Tibial artery (tissue), 4 donors: ENCODE measurements around the gene TMEM31.
"Not testable (repeated sequence)": the region's sequence is repeated elsewhere in the genome, so short reads cannot be mapped to it uniquely, and the experiment has no call there.

Experiments used
- DNase-seq, 2 donors: peaks; one replicate each; pipeline ENCODE4 v3.0.0-alpha.2; 2019
- H3K27ac ChIP-seq, 2 donors: fragments of 200-600 bp; sonication (generic) in 1 of 2; 1 replicate in 1 of 2; 2 replicates in 1 of 2; pipeline ENCODE4 v1.5.1; 2018 to 2019; ENCODE audit warnings: mild to moderate bottlenecking in 1 of 2
- H3K27me3 ChIP-seq, 2 donors: fragments of 200-600 bp; sonication (generic) in 1 of 2; one replicate each; pipeline versions ENCODE4 v1.5.1 to v1.6.0; 2016 to 2019
- H3K36me3 ChIP-seq, 3 donors: fragments of 200-600 bp; sonication (generic) in 2 of 3; one replicate each; pipeline ENCODE4 v1.5.1; 2016 to 2019; ENCODE audit warnings: mild to moderate bottlenecking in 2 of 3
- H3K4me1 ChIP-seq, 4 donors: fragments of 200-600 bp; sonication (generic) in 2 of 4; 1 replicate in 3 of 4; 2 replicates in 1 of 4; pipeline ENCODE4 v1.5.1; 2016 to 2019
- H3K4me3 ChIP-seq, 2 donors: fragments of 200-600 bp; sonication (generic) in 1 of 2; 1 replicate in 1 of 2; 2 replicates in 1 of 2; pipeline ENCODE4 v1.5.1; 2018 to 2019; ENCODE audit warnings: mild to moderate bottlenecking in 2 of 2
- H3K9me3 ChIP-seq, 3 donors: fragments of 200-600 bp; sonication (generic) in 1 of 3; one replicate each; pipeline ENCODE4 v1.5.1; 2016 to 2019
- intact Hi-C: fragments of 100-400 bp; cut with DNase I; formaldehyde crosslinking; loops from one replicate; pipeline ENCODE4 v1.15.0; 2023; ENCODE audit warnings: low total_unique reads
- TF ChIP-seq, protein P1 (sequence below), 2 experiments: fragments of 200-600 bp in 1 of 2; fragments of 450-650 bp in 1 of 2; IDR thresholded peaks; one replicate each; pipeline ENCODE4 v1.5.1; 2017 to 2019; ENCODE audit warnings: antibody characterized with exemption in 2 of 2, mild to moderate bottlenecking in 1 of 2, moderate library complexity in 1 of 2

The TMEM31 gene

DNA sequence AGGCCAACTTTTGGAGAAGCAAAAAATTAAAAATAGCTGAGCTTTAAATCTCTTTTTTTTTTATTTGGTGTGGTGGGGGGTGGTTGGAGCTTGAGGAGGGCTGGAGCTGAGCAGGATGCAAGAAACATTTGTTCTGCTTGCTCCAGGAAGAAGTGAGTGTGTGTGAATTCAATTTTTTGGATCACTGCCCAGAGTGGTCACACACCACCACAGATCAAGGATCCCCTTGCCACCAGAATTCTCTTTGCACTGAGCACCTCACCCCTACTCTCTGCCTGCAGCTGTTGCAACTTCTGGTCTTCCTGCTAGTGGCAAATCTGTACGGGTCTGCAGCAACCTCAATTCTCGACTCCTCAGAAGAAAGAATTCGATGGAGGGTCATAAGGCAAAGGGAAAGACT is 46.0 kb downstream of the TMEM31 start:
- TF ChIP-seq, protein P1, sequence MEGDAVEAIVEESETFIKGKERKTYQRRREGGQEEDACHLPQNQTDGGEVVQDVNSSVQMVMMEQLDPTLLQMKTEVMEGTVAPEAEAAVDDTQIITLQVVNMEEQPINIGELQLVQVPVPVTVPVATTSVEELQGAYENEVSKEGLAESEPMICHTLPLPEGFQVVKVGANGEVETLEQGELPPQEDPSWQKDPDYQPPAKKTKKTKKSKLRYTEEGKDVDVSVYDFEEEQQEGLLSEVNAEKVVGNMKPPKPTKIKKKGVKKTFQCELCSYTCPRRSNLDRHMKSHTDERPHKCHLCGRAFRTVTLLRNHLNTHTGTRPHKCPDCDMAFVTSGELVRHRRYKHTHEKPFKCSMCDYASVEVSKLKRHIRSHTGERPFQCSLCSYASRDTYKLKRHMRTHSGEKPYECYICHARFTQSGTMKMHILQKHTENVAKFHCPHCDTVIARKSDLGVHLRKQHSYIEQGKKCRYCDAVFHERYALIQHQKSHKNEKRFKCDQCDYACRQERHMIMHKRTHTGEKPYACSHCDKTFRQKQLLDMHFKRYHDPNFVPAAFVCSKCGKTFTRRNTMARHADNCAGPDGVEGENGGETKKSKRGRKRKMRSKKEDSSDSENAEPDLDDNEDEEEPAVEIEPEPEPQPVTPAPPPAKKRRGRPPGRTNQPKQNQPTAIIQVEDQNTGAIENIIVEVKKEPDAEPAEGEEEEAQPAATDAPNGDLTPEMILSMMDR (IDR thresholded peaks at IDR 0.05): no peak
- intact Hi-C loops: loop anchor here (2.0 kb wide), 1 partner anchor 38 kb away; no protein-coding TSS in a partner anchor
- Histone ChIP-seq H3K36me3 (peaks cover 0 to 3% (median 0%) of the 10 kb centered on the region in 3 donors), H3K27ac (no peak overlapping the region), H3K9me3 (peaks cover 0 to 12% (median 11%) of the 10 kb centered on the region in 3 donors), H3K4me3 (no peak overlapping the region), H3K27me3 (no peaks in the 10 kb centered on the region), H3K4me1 (no peaks in the 10 kb centered on the region)
- DNase-seq: no peak

DNA sequence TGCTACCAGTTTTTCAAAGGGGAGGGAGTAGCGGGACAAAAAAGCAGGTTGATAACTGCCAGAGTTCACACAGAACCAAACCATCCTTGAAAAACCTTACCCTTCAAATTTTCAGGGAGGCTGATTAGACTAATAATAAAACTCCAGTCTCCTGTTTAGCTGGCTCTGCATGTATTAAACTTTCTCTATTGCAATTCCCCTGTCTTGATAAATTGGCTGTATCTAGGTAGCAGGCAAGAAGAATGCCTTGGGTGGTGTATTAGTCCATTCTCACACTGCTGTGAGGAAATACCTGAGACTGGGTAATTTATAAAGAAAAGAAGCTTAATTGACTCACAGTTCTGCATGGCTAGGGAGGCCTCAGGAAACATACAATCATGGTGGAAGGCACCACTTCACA is 47.8 kb downstream of the TMEM31 start:
- TF ChIP-seq, protein P1 (IDR thresholded peaks at IDR 0.05): no peak
- intact Hi-C loops: no loop called here
- Histone ChIP-seq H3K27me3 (no peaks in the 10 kb centered on the region), H3K4me1 (no peaks in the 10 kb centered on the region), H3K36me3 (peaks cover 0 to 3% (median 0%) of the 10 kb centered on the region in 3 donors), H3K4me3 (no peak overlapping the region), H3K27ac (no peak overlapping the region), H3K9me3 (peaks cover 0 to 12% (median 11%) of the 10 kb centered on the region in 3 donors)
- DNase-seq: no peak

DNA sequence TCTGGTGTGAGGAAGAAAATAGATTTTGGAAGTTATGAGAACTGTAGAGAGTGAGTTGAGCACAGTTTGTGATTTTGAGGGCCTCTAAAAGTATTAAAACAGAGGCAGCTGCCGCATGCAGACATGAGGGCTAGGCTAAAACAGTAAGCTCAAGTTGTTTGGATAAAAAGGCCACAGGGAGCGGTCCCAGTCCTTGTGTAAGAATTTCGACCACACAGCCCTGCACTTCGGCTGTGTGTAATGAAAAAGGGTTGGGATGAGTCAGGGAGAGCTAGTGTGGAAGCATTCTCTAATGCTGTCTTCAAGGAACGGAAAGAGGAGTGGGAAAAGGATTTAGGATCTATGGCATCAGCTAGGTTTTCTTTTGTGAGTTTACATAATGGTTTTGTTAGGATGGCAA is 52.8 kb downstream of the TMEM31 start:
- H3K4me1 ChIP-seq, DNase-seq, H3K36me3 ChIP-seq, H3K27me3 ChIP-seq, H3K4me3 ChIP-seq, intact Hi-C loops, H3K27ac ChIP-seq, H3K9me3 ChIP-seq: not testable (repeated sequence)
